Left kidney (tissue), 8 donors: ENCODE measurements around the gene SLC7A6OS. TPM values are rescaled to one million over a fixed set of nuclear protein-coding genes. Genes with fewer than 3 reads are reported as not detected.

Source experiments
- DNase-seq: peaks from one replicate; pipeline ENCODE4 v3.0.0-alpha.2; 2013
- long read RNA-seq, 8 donors: transcript quantifications; one replicate each; lab custom pipeline, GENCODE V29; 2026
- polyA plus RNA-seq: library from polyadenylated mRNA; unstranded; fragments of 120-200 nt; gene quantifications from one replicate; pipeline ENCODE4 v1.2.1, GENCODE V29; 2013; ENCODE audit not compliant: insufficient read length

Gene SLC7A6OS
- 25.7 TPM for polyA plus RNA-seq
- long read RNA-seq, donor 1, full-length matches to known transcripts, result 3 of 3 reads
- long read RNA-seq, donor 1, partial matches to known transcripts, result 0 of 3 reads
- long read RNA-seq, donor 1, other reads (novel, unspliced or antisense), result 0 of 3 reads
- long read RNA-seq, donor 2, full-length matches to known transcripts, result 3 of 36 reads
- long read RNA-seq, donor 2, partial matches to known transcripts, result 33 of 36 reads
- long read RNA-seq, donor 2, other reads (novel, unspliced or antisense), result 0 of 36 reads
- long read RNA-seq, donor 3, full-length matches to known transcripts, result 4 of 4 reads
- long read RNA-seq, donor 3, partial matches to known transcripts, result 0 of 4 reads
- long read RNA-seq, donor 3, other reads (novel, unspliced or antisense), result 0 of 4 reads
- long read RNA-seq, donor 4, result 0 reads
- long read RNA-seq, donor 5, full-length matches to known transcripts, result 9 of 9 reads
- long read RNA-seq, donor 5, partial matches to known transcripts, result 0 of 9 reads
- long read RNA-seq, donor 5, other reads (novel, unspliced or antisense), result 0 of 9 reads
- long read RNA-seq, donor 6, full-length matches to known transcripts, result 4 of 4 reads
- long read RNA-seq, donor 6, partial matches to known transcripts, result 0 of 4 reads
- long read RNA-seq, donor 6, other reads (novel, unspliced or antisense), result 0 of 4 reads
- long read RNA-seq, donor 7, full-length matches to known transcripts, result 4 of 4 reads
- long read RNA-seq, donor 7, partial matches to known transcripts, result 0 of 4 reads
- long read RNA-seq, donor 7, other reads (novel, unspliced or antisense), result 0 of 4 reads
- long read RNA-seq, donor 8, full-length matches to known transcripts, result 2 of 2 reads
- long read RNA-seq, donor 8, partial matches to known transcripts, result 0 of 2 reads
- long read RNA-seq, donor 8, other reads (novel, unspliced or antisense), result 0 of 2 reads

DNA sequence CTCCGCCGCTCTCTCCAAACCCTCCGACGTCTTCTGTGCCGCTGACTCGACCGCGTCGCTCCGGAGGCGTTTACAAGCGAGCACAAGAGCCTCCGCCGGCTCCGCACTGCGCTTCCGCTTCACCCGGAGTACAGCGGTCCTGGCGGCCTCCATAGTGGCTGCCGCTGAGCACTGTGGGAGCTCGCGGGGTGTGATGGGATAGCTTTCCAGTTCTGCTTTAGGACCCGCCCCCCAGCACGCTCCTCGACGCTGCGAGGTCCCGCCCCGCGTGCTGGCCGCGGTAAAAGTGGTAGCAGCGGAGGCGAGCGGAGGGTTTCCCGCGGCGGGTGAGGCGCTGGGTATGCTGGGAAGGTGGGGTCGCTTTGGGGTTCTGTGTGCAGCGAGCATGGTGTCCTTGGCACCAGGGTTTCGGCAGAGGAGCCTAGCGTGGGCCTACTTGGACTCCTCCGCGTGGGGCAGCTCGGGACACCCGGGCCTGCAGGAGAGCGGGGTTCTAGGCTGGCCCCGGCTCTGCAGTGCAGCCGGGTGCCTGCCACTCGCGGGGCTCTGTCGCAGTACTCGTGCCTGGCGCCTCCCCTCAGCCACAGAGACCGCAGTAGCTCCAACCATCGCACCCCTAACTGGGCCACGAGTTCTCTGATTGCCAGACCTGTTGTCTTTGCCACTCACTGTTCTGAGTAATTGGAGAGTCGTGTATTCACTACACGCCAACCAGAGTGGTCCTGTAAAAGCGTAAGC is at the start of gene SLC7A6OS, which contains the start of gene PRMT7:
Gene SLC7A6OS, minus strand, starts transcription at position 173 of the 738 bp plus-strand sequence. Its CDS starts 20 bp downstream, at position 153.
Gene PRMT7, plus strand, starts transcription at position 246 of the 738 bp plus-strand sequence. CDS start 4,961 bp downstream, outside the sequence.
- peak; percentile 88 for DNase-seq

DNA sequence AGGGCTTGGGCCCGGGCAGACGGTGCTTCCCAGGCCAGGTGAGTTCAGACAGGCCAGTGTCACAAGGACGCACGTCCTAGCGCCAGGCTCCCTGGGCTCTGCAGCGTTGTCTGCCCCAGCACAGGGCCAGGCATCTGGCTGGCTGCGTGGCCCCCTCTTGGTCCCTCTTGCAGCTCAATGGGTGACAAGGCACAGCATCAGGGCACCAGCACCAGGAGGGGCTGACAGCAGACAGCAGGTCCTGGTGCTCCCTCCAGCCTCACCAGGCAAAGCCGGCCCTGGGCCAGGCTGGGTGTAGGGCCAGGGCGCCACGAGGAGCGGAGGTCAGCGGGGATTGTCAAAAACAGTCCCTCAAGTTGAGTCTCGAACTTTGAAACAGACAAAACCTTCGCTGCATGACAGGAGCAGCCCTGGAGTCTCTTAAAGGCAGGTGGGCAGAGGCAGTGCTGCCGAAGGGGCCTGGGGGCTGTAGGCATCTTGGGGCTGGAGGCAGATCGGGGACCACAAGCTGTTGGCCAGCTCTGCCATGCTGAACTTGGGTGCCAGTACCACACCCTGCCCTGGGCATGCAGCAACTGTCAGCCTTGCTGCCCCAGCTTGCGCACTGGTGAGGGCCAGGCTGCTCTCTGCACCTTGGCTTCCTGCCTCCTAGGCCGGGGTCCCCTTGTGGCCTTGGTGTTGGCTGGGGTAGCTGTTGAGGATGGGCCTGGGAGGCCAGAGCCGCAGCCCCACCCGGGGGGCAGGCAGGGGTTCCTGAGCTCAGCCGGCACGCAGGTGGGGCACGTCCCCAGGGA is 48.8 kb upstream of the SLC7A6OS start:
- DNase-seq, result no peak

DNA sequence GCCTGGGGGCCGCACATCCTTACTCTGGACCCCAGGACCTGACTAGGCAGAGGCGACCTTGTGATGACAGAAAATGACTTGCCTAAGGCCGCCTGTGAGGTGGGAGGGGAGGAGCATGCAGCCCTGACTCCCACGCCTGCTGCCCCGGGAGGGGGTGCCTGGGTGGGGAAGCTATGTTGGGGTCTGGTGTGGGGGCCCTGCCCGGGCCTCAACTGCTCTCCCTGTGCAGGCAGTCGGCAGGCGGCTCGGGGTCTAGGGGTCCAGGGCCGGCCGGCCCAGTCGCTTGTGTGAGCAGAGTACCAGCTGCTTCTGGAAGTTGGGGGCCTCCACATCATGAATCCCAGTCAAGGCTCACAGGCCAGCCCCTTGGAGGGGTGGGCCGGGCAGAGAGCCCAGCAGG is 48.2 kb upstream of the SLC7A6OS start:
- DNase-seq, result no peak

DNA sequence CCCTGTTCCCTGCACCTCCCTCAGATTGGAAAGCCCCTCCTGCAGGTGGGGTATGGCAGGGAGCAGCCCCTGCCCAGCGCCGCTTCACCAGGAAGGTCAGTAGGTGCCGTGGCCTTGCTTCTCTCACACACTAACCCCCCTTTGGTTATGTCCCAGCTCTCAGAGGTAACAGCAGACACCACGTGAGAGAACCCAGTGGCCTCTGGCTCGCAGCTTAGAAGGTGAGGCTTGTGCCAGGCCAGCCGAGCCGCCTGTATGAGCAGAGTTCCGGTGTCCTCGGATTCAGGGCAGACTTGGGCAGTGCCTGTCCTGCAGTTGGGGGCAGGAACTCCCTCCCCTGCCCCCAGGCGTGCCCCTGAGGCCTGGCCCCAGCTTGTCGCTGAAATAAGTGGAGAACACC is 47.2 kb upstream of the SLC7A6OS start:
- no peak for DNase-seq

DNA sequence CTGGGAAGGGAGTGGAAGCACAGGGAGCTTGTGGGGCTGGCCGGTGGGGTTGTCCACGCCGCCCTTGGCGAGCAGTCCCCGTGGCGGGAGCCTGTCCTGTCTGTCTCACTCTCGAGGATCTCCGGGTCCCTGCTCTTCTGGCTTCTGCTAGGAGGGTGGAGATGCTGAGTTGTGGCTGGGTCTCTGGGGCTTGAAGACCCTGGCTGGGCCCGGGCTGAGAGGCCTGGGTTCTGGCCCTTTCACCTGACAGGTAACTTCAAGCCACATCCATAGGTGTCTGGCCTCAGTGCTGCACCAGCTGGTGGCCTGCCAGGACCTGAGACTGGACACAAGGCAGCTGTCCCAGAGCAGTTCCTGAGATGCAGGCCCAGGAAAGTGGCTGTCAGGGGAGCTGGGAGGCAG is 46.8 kb upstream of the SLC7A6OS start:
- no peak for DNase-seq

DNA sequence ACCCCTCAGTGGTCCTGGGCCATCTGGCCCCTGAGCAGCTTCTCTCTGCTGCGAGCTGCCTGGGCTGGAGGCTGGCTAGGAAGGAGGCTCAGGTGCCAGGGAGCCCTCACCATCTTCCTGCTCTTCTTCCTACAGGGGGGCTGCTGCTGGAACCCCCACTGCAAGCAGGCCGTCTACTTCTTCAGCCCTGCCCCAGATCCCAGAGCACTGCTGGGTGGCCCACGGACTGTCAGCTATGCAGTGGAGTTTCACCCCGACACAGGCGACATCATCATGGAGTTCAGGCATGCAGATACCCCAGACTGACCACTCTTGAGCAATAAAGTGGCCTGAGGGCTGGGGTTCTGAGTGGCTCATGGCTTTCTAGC is 46.2 kb upstream of the SLC7A6OS start:
- DNase-seq, result no peak

DNA sequence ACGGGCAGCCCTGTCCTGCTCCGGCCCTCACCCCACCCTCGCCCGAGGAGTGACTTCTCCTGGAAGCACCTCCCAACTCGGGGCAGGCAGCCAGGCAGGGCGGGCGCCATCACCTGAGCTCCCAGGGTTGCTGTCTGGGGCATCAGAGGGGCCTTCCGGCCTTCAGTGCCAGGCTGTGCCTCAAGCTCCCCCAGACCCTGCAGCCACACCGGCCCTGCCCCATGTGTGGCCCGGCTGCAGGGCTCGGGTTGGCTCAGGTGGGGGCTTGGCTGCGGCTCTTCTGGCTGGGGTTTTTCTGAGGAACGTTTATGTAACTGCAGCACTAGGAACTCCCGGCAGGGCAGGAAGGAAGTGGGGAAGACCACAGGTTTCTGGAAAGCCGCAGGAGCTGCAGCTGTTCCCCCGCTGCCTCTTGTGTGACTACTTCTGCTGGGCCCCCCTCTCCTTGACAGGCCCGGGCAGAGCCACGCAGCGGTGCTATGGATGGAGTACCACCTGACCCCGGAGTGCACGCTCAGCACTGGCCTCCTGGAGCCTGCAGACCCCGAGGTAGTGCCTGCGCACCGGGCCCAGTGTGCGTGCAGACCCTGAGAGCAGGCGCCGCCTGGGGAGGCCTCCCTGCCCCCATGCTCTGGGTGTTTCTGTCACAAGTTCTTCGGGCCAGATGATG is 45.6 kb upstream of the SLC7A6OS start:
- DNase-seq, result no peak

DNA sequence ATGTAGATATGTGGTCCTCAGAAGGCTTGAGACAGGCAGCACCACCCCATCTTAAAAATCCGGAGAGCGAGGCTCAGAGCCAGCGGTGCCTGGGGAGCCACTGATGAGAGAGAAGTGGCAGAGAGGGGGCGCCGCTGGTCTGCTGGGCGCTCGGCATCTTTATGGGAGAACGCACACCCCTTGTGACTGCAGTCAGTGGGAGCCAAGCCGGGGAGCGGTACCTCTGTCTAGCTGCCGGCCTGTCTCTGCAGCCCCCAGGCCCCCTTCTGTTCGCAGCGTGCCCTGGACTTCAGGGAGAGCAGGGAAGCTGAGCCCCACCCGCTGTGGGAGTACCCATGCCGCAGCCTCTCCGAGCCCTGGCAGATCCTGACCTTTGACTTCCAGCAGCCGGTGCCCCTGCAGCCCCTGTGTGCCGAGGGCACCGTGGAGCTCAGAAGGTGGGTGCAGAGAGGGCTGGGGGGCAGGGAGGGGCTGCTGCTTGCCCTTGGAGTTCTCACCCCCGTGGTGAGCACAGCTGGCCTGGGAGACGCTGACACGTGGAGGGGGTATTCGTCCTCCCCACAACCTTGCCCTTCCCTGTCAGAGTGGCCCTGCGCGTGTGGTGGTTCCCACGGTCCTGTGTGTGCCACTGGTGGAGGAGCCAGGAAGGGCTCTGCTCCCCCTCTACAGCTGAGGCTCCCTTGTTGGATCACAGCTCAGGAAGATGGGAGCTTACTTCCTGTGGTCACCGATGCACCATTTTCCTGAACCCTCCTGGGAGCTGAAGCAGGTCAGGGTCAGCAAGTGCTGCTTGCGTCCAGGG is 44.9 kb upstream of the SLC7A6OS start:
- DNase-seq, result no peak

DNA sequence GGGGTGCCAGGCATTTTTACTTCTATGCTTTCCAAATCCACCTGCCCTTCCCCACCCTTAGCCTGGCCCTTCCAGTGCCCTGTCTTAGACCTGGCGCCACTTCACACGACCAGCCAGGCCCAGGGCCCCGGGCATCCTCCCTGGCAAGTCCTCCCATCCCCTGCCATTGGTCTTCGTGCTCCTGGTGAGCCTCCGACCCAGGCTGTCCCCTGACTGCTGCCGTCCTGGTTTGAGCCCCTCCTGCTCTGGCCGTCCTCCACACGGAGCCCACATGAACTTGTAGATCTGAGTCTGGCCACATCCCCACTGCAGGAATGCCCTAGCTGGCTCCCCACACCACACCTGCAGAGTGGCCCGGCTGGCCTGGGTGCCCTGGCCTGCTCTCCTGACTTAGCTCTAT is 44.1 kb upstream of the SLC7A6OS start:
- DNase-seq, result no peak

DNA sequence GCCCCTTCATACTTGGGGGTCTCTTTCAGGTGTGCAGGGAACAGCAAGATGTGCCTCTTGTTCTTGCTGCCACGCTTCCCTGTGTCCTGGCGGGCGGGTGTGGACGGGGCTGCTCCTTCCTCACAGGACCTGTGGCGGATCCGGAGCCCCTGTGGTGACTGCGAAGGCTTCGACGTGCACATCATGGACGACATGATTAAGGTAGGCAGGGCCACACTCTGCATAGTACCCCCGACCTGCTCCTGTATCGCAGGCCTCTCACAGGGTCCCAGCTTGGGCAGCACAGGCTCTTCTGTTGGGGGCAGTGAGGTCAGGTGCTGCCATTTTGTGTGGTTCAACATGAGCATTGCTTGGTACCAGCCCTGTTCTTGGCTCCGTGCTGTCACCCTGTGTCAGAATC is 42.6 kb upstream of the SLC7A6OS start:
- no peak for DNase-seq

DNA sequence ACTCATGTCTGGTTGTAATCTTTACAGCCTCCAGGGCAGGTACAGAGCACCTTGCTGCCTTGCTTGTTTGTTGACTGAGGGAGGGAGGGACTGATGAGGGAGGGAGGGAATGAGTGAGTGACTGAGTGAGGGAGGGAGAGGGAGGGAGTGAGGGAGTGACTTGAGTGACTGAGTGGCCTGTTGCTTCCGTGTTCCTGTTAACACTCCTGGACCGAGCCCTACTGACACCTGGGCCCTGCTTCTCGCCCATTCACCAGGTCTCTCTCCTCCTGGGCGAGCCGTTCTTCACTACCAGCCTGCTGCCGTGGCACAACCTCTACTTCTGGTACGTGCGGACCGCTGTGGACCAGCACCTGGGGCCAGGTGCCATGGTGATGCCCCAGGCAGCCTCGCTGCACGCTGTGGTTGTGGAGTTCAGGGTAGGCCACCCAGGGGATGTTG is 41.3 kb upstream of the SLC7A6OS start:
- no peak for DNase-seq

DNA sequence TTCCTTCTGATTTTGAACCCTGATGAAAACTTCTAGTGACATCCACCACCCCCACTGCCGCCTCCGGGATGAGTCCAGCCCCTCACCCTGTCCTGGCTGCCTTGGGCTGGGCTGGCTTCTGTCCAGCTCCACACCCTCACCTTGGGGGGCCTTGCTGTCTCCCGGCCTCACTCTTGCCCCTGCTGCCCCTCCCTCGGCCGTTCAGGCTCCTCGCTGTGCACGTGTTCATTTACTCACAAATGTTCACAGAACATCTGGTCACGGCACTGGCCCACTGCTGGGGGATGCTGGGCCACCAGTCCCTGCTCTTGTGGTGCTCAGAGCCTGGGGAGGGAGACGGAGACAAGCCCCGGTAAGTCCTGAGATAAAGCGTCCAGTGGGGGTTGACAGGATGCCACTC is 40.7 kb upstream of the SLC7A6OS start:
- DNase-seq, result no peak

DNA sequence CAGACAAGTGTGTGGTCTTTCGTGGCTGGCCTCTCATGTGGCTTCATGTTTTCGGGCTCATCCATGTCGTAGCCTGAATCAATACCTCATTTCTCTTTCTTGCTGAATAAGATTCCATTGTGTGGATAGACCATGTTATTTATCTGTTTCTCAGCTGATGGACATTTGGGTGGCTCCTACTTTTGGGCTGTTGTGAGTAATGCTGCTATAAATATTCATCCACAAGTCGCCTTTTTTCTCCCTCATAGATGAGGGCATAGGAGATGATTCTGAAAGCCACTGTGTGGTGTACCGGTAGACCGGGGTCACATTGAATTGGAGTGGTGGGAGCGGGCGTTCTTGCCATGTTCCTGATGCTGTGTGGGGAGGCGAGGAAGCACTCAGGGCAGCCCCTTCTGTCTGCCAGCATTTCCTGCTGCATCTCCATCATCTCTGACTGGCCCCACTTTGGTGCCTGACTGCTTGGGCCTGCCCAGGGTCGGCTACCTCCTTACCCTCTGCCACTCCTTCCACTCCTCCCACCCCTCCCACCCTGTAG is 40.1 kb upstream of the SLC7A6OS start:
- no peak for DNase-seq

DNA sequence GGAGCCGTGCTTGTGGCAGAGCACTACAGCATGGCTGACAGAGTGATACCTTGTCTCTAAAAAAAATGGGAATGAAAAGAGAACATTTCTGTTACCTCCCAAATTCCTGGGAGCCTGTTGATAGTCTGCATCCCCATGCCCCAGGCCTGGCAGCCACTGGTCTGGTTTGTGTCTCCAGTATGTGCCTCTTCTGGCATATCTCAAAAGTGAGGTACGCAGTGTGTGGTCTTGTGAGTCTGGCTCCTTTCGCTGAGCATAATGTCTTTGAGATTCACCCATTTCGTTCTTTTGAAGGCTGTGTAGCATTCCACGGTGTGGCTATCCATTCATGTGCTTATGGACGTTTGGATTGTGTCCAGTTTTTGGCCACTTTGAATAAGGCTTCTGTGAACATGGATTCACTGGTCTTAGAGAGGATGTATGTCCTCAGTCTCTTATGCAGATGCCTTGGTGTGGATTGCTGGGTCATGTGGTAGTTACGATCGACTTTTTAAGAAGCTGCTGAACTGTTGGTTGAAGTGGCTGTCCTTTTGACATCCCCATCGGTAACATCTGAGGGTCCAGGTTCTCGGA is 39.2 kb upstream of the SLC7A6OS start:
- DNase-seq, result no peak

DNA sequence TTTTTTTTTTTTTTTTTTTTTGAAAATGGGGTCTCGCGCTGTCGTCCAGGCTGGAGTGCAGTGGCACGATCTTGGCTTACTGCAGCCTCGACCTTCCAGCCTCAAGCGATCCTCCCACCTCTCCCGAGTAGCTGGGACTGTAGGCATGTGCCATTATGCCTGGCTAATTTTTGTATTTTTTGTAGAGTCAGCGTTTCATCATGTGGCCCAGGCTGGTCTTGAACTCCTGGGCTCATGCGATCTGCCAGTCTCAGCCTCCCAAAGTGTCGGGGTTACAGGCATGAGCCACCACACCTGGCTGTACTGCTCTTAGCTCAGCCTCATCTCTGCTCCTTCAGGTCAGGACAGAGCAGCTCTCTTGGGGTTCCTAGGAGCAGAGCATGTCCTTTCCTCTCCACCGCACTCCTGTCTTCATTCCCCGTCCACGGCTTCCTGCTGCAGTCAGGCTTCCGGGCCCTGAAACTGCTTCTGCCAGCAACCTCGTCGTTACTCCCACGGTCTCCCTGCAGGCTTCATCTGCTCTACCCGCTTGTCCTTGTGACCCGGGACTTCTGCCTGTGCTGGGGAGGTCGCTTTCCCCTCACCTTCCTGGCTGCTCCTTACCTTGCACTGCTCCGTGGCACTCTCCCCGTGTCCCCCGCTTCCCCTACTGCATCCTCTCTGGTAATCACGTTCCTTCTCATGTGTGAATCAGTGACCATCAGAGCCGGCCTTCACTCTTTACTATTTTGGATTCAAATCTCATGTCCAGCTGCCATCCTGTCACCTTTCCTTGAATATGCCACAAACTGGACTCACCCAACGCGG is 38.1 kb upstream of the SLC7A6OS start:
- DNase-seq, result no peak

DNA sequence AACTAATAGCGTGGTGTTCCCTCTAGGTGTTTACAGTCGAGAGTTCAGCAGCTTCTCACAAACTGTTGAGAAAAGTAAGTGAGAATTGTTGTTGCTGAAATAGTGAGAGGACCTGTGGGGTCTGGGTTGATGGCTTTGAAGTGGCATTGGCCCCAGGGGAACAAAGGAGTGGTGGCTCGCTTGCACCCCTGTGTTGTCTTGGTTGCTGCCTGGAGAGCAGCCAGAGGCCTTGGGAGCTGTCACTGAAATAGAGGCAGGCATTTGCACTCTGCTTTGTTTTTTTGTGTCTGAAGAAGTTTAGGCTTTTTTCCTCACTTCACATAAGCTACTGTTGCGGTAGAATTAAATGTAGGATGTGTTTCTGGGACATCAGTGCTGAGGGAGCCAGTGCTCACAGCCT is 36.9 kb upstream of the SLC7A6OS start:
- no peak for DNase-seq

DNA sequence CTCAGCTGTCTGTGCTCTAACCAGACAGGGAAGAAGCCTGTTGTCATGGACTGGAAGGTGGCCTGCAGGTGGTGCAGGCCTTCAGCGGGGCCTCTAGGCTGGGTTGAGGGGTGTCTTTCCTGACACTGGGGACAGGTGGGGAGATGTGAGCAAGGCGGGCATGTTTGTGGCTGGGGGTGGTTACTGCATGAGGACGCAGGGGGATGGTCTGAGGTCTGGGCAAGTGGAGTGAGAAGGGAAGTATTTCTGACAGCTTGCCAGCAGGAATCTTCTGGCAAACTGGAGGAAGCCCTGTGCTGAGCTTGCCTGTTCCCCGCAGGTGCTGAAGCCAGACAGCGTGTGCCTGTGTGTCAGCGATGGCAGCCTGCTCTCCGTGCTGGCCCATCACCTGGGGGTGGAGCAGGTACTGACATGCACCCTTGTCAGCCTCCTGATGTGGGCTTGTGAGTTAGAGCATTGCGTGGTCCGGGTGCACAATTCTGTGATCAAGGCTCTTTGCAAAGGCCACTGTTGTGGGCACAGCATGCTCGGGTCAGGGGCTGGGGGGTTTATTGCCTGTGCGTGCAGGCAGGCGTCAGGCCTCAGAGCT is 36.2 kb upstream of the SLC7A6OS start:
- no peak for DNase-seq
